Hematopoietic multipotent progenitor cell treated with erythropoietin and hydrocortisone succinate and interleukin-3 and kit ligand, for 6 days (in vitro differentiated cells): ENCODE measurements around the gene EIF3D.

ENCODE experiments used
- DNase-seq: peaks from one replicate; pipeline ENCODE4 v3.0.0-alpha.2; 2015

EIF3D gene

DNA sequence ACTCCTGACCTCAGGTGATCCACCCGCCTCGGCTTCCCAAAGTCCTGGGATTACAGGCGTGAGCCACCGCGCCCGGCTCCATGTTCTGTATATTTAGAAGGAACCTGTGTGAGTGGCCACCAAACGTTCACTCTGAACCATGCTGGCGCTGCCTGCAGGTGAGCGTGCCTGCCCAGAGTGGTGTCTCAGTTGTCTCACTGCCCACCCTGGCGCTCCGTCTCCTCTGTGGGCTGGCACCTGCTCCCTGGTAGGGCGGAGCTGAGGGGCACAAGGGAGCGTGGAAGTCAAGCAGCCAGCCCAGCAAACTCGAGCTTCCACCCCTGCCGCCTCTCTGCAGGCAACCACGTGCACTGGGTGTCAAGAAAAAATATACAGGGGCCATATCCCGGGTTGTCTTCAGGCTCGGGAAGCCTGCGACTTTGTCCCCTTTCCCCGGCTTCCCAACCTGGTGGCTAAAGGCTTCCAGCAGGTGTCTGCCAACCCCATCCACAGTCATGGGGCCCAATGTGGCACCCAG is 64.2 kb downstream of the EIF3D start:
- no peak for DNase-seq

- DNase-seq: no peak
These were observed 65.2 kb downstream of the EIF3D start for GRCh38 chr22:36463783-36464184.

GRCh38 chr22:36461665-36462649 is 67.0 kb downstream of the EIF3D start:
- no peak for DNase-seq
